ENCODE results near the gene ARRDC1. TPM values are rescaled to one million over a fixed set of nuclear protein-coding genes. Genes with fewer than 3 reads are reported as not detected.

Gene ARRDC1
- total and polyA plus RNA-seq, 2 donors from 2014 or later: 42.3 to 88.9 TPM

Other genes starting within 250 kb of the ARRDC1 start
- gene EXD3, start 182.5 kb upstream of the ARRDC1 start, total RNA-seq: 44.5 TPM
- 18.9 TPM for gene EXD3, start 182.5 kb upstream of the ARRDC1 start, polyA plus RNA-seq (ENCODE audit: insufficient read depth, low read depth, low replicate concordance)
- gene NOXA1, start 182.3 kb upstream of the ARRDC1 start, total RNA-seq: 21.8 TPM
- gene NOXA1, start 182.3 kb upstream of the ARRDC1 start, polyA plus RNA-seq (ENCODE audit: insufficient read depth, low read depth, low replicate concordance): 19.1 TPM
- 5.2 TPM for gene ENTPD8, start 164.3 kb upstream of the ARRDC1 start, total RNA-seq
- 5.0 TPM for gene ENTPD8, start 164.3 kb upstream of the ARRDC1 start, polyA plus RNA-seq (ENCODE audit: insufficient read depth, low read depth, low replicate concordance)
- gene NSMF, start 146.4 kb upstream of the ARRDC1 start, total RNA-seq: 49.5 TPM
- 32.7 TPM for gene NSMF, start 146.4 kb upstream of the ARRDC1 start, polyA plus RNA-seq (ENCODE audit: insufficient read depth, low read depth, low replicate concordance)
- gene PNPLA7, start 55.3 kb upstream of the ARRDC1 start, total RNA-seq: 9.6 TPM
- 2.1 TPM for gene PNPLA7, start 55.3 kb upstream of the ARRDC1 start, polyA plus RNA-seq (ENCODE audit: insufficient read depth, low read depth, low replicate concordance)
- gene MRPL41, start 53.8 kb upstream of the ARRDC1 start, total RNA-seq: 47.3 TPM
- 150 TPM for gene MRPL41, start 53.8 kb upstream of the ARRDC1 start, polyA plus RNA-seq (ENCODE audit: insufficient read depth, low read depth, low replicate concordance)
- gene DPH7, start 26.8 kb upstream of the ARRDC1 start, total RNA-seq: 31.4 TPM
- 23.2 TPM for gene DPH7, start 26.8 kb upstream of the ARRDC1 start, polyA plus RNA-seq (ENCODE audit: insufficient read depth, low read depth, low replicate concordance)
- 19.1 TPM for gene ZMYND19, start 15.2 kb upstream of the ARRDC1 start, total RNA-seq
- 13.5 TPM for gene ZMYND19, start 15.2 kb upstream of the ARRDC1 start, polyA plus RNA-seq (ENCODE audit: insufficient read depth, low read depth, low replicate concordance)
- 92.9 TPM for gene EHMT1, start 13.3 kb downstream of the ARRDC1 start, total RNA-seq
- 15.8 TPM for gene EHMT1, start 13.3 kb downstream of the ARRDC1 start, polyA plus RNA-seq (ENCODE audit: insufficient read depth, low read depth, low replicate concordance)